GM23338 (cell line): ENCODE results near the gene NFX1. TPM values are rescaled to one million over a fixed set of nuclear protein-coding genes. Genes with fewer than 3 reads are reported as not detected.

Experiments used
- ATAC-seq: fragments of 200-7000 bp; cut with Tn5 transposase; 3 replicates; pipeline ENCODE4 v1.9.1; 2020
- DNase-seq: peaks from one replicate; pipeline ENCODE4 v3.0.0-alpha.2; 2015; ENCODE audit warnings: low spot score
- H2AFZ ChIP-seq: fragments of 200-600 bp; sonication (generic); 2 replicates; pipeline ENCODE4 v1.8.0; 2016; ENCODE audit warnings: antibody characterized with exemption, mild to moderate bottlenecking, moderate library complexity
- H3F3A ChIP-seq: fragments of 200-600 bp; sonication (generic); replicated peaks from 2 replicates; pipeline ENCODE4 v1.8.0; 2017; ENCODE audit warnings: antibody characterized with exemption, mixed run types, low read depth
- H3K27ac ChIP-seq: fragments of 200-600 bp; sonication (generic); 2 replicates; pipeline ENCODE4 v1.6.1; 2016; ENCODE audit warnings: low read depth
- H3K27me3 ChIP-seq: fragments of 200-600 bp; sonication (generic); 2 replicates; pipeline ENCODE4 v1.8.0; 2016; ENCODE audit warnings: mild to moderate bottlenecking, mixed run types, moderate library complexity; ENCODE audit not compliant: insufficient read depth
- H3K36me3 ChIP-seq: fragments of 200-600 bp; sonication (generic); 2 replicates; pipeline ENCODE4 v1.8.0; 2016; ENCODE audit warnings: mild to moderate bottlenecking; ENCODE audit not compliant: insufficient read depth
- H3K4me1 ChIP-seq: fragments of 200-600 bp; sonication (generic); 2 replicates; pipeline ENCODE4 v1.8.0; 2016; ENCODE audit warnings: mild to moderate bottlenecking, moderate library complexity; ENCODE audit not compliant: insufficient read depth
- H3K4me2 ChIP-seq: fragments of 200-600 bp; sonication (generic); 2 replicates; pipeline ENCODE4 v1.7.1; 2017; ENCODE audit warnings: mixed run types
- H3K4me3 ChIP-seq: fragments of 200-600 bp; sonication (generic); 2 replicates; pipeline ENCODE4 v1.6.1; 2016; ENCODE audit warnings: mixed run types
- H3K79me2 ChIP-seq: fragments of 200-600 bp; sonication (generic); replicated peaks from 2 replicates; pipeline ENCODE4 v1.8.0; 2017; ENCODE audit warnings: mild to moderate bottlenecking; ENCODE audit not compliant: insufficient read depth
- H3K9me2 ChIP-seq: fragments of 200-600 bp; sonication (generic); 2 replicates; pipeline ENCODE4 v1.8.0; 2017; ENCODE audit not compliant: insufficient read depth
- H4K20me1 ChIP-seq: fragments of 200-600 bp; sonication (generic); replicated peaks from 2 replicates; pipeline ENCODE4 v1.8.0; 2017; ENCODE audit warnings: mild to moderate bottlenecking; ENCODE audit not compliant: insufficient read depth
- H3K27ac Mint-ChIP-seq: 2 replicates; pipeline ENCODE4 v1.8.0; 2020; ENCODE audit warnings: inconsistent platforms, mild to moderate bottlenecking, moderate library complexity, mixed read lengths
- H3K27me3 Mint-ChIP-seq: 3 replicates; pipeline ENCODE4 v1.8.0; 2022; ENCODE audit warnings: low read depth, mild to moderate bottlenecking, moderate library complexity, mixed read lengths, inconsistent platforms; ENCODE audit not compliant: insufficient read depth, poor library complexity
- H3K36me3 Mint-ChIP-seq: 3 replicates; pipeline ENCODE4 v1.8.0; 2021; ENCODE audit warnings: low read depth, mild to moderate bottlenecking, inconsistent platforms, moderate library complexity, mixed read lengths
- H3K4me1 Mint-ChIP-seq: 3 replicates; pipeline ENCODE4 v1.8.0; 2020; ENCODE audit warnings: mild to moderate bottlenecking, inconsistent platforms, mixed read lengths
- H3K4me3 Mint-ChIP-seq: 3 replicates; pipeline ENCODE4 v1.8.0; 2021; ENCODE audit warnings: moderate library complexity, mild to moderate bottlenecking, inconsistent platforms, mixed read lengths
- H3K9me3 Mint-ChIP-seq: 3 replicates; pipeline ENCODE4 v1.8.0; 2020; ENCODE audit warnings: moderate library complexity, mild to moderate bottlenecking, inconsistent platforms, mixed read lengths
- ETS1 ChIP-seq: IDR thresholded peaks from 2 replicates; pipeline ENCODE4 v1.6.1; 2016; ENCODE audit warnings: antibody characterized with exemption
- EZH2phosphoT487 ChIP-seq: fragments of 200-600 bp; sonication (generic); IDR thresholded peaks from one replicate; pipeline ENCODE4 v1.8.1; 2018; ENCODE audit warnings: antibody characterized with exemption; ENCODE audit not compliant: unreplicated experiment
- POLR2AphosphoS5 ChIP-seq: IDR thresholded peaks from 2 replicates; pipeline ENCODE4 v1.6.1; 2016; ENCODE audit warnings: antibody characterized with exemption, low read depth
- STAT1 ChIP-seq: IDR thresholded peaks from one replicate; pipeline ENCODE4 v1.6.1; 2016; ENCODE audit warnings: antibody characterized with exemption; ENCODE audit not compliant: unreplicated experiment
- ZNF114 ChIP-seq: fragments of 250-450 bp; sonication (Bioruptor Pico); IDR thresholded peaks from 2 replicates; pipeline ENCODE4 v1.5.0; 2020; ENCODE audit warnings: mild to moderate bottlenecking, moderate library complexity
- ZNF462 ChIP-seq: fragments of 250-450 bp; sonication (Bioruptor Pico); IDR thresholded peaks from 2 replicates; pipeline ENCODE4 v1.5.0; 2020; ENCODE audit warnings: mild to moderate bottlenecking, moderate library complexity
- polyA plus RNA-seq: library from polyadenylated mRNA; unstranded; fragments of >200 nt; fragmentation: Nextera tagmentation; extraction: Ambion mirVana; gene quantifications from 2 replicates; pipeline ENCODE4 v1.2.1, GENCODE V29; 2016
- total RNA-seq: library from RNA; depleted of rRNA; stranded (reverse); fragments of >200 nt; shearing (Covaris generic); gene quantifications from 2 replicates; pipeline ENCODE4 v1.2.3, GENCODE V29; 2014

Gene NFX1
- total and polyA plus RNA-seq, 2 experiments from 2014 or later: 13.9 to 26.1 TPM

GRCh38 chr9:33307067-33307466, 16.8 kb downstream of the NFX1 start:
- Histone ChIP-seq H3K4me1 (no peaks in the 10 kb centered on the region), H3F3A (no peaks in the 10 kb centered on the region), H3K36me3 (peaks cover 53% of the 10 kb centered on the region)

More at GRCh38 chr9:33307067-33307466, 16.8 kb downstream of the NFX1 start:
- H3K4me3 Mint-ChIP-seq: no peak overlapping the region
- TF ChIP-seq ZNF114 (no peak), EZH2phosphoT487 (no peak), POLR2AphosphoS5 (no peak), ZNF462 (CRISPR knock-in tag) (no peak), ETS1 (no peak), STAT1 (no peak)
- DNase-seq: no peak
- H3K27me3 Mint-ChIP-seq: peaks cover 2% of the 10 kb centered on the region
- Histone ChIP-seq H3K27ac (no peak overlapping the region), H2AFZ (no peak overlapping the region), H3K4me3 (no peak overlapping the region), H3K4me2 (no peak overlapping the region), H3K79me2 (no peaks in the 10 kb centered on the region), H4K20me1 (peaks cover 7% of the 10 kb centered on the region), H3K9me2 (no peaks in the 10 kb centered on the region), H3K27me3 (no peaks in the 10 kb centered on the region)
- H3K9me3 Mint-ChIP-seq: no peaks in the 10 kb centered on the region
- H3K27ac Mint-ChIP-seq: no peak overlapping the region
- peaks cover 54% of the 10 kb centered on the region for H3K36me3 Mint-ChIP-seq
- no peak for ATAC-seq
- H3K4me1 Mint-ChIP-seq: no peaks in the 10 kb centered on the region
